Suprapubic skin (tissue), 3 donors: ENCODE measurements around the gene TRPM1.

Experiments used
- EP300 ChIP-seq: sonication (generic); formaldehyde crosslinking; IDR thresholded peaks from one replicate; pipeline ENCODE4 v1.6.1; 2017; ENCODE audit warnings: antibody characterized with exemption
- POLR2A ChIP-seq, 2 donors: fragments of 450-650 bp; IDR thresholded peaks; one replicate each; pipeline ENCODE4 v1.6.1; 2017; ENCODE audit warnings: antibody characterized with exemption in 2 of 2, mild to moderate bottlenecking in 2 of 2, moderate library complexity in 2 of 2
- TF ChIP-seq, protein P1 (sequence below), 2 donors: fragments of 200-600 bp in 1 of 2; fragments of 450-650 bp in 1 of 2; sonication (generic) in 1 of 2; IDR thresholded peaks; one replicate each; pipeline ENCODE4 v1.5.1; 2016 to 2019; ENCODE audit warnings: antibody characterized with exemption in 2 of 2, mild to moderate bottlenecking in 1 of 2, moderate library complexity in 1 of 2

- TF ChIP-seq POLR2A (IDR thresholded peaks at IDR 0.05) (no peak), EP300 (no peak)
- TF ChIP-seq, protein P1, sequence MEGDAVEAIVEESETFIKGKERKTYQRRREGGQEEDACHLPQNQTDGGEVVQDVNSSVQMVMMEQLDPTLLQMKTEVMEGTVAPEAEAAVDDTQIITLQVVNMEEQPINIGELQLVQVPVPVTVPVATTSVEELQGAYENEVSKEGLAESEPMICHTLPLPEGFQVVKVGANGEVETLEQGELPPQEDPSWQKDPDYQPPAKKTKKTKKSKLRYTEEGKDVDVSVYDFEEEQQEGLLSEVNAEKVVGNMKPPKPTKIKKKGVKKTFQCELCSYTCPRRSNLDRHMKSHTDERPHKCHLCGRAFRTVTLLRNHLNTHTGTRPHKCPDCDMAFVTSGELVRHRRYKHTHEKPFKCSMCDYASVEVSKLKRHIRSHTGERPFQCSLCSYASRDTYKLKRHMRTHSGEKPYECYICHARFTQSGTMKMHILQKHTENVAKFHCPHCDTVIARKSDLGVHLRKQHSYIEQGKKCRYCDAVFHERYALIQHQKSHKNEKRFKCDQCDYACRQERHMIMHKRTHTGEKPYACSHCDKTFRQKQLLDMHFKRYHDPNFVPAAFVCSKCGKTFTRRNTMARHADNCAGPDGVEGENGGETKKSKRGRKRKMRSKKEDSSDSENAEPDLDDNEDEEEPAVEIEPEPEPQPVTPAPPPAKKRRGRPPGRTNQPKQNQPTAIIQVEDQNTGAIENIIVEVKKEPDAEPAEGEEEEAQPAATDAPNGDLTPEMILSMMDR (IDR thresholded peaks at IDR 0.05) = no peak
Measured at GRCh38 chr15:31017311-31017710, 84.2 kb downstream of the TRPM1 start.
